Stimulated activated CD8-positive, alpha-beta memory T cell treated with anti-CD3 and anti-CD28 coated beads, Interleukin-15, amount 100 ng/mL, for 24 hours (primary cell): ENCODE results near the gene STRA6.

Experiments used
- DNase-seq: peaks from one replicate; pipeline ENCODE4 v3.0.0-alpha.2; 2020; ENCODE audit warnings: low read depth

The STRA6 gene

GRCh38 chr15:74202452-74203401, at the start of gene STRA6:
STRA6 (minus strand) TSS chr15:74202787; CDS start chr15:74202267, 520 bp downstream.
- no peak for DNase-seq

GRCh38 chr15:74252291-74252690, 49.7 kb upstream of the STRA6 start:
- DNase-seq: no peak

GRCh38 chr15:74251131-74251811, 48.7 kb upstream of the STRA6 start:
- DNase-seq: no peak

GRCh38 chr15:74250266-74250665, 47.7 kb upstream of the STRA6 start:
- no peak for DNase-seq

DNA sequence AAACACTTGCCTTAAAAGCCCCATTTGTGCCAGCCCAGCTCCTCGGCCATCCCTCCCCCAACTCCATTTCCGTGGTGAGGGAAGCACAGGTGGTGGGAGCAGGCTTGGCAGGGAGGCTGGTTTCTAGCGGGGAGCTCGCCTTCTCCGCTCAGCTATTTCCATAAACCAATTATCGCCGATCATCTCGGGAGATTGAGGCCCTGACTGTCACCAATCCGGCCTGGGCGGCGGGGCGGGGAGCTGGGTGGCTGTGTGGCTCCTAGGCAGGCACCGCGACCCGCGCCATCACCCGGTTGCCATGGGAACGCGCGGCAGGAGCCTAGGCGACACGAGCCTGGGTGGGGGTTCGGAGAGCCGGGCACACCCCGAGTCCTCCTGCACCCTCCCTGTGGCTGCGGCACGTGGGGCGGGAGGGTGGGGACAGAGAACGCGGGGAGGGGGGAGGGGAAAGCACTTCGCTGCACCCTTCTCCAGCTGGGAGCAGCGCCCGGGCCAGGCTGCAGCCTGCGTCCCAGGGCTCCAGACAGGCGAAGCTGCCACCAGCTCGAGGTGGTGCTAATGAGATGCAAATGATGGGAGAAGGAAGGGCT, 42.9 kb upstream of the STRA6 start:
- DNase-seq: no peak

DNA sequence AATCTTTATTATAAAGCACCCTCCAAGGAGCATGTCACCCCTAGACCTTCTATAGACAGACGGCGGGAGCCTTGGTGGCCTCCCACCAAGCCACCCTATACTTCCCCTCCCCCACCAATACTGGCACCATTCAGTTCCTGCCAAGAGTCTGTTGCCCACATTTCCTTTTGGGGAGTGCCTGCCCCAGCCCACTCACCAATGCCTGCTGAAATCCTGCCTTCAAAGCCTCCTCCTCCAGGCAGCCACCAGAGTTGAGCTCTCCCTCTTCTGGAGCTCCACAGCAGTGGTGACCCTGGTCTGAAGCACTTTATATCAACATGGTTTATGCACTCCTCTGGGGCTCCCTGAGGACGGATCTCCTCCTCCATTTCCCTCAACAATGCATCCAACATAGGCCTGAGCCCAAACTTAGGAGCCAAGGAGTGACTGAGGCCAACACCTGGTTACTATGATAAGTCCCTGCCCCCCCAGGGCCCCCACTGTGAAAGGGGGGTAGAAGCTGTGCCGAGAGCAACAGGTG, 42.3 kb upstream of the STRA6 start:
- no peak for DNase-seq

GRCh38 chr15:74243431-74243830, 40.8 kb upstream of the STRA6 start:
- no peak for DNase-seq

DNA sequence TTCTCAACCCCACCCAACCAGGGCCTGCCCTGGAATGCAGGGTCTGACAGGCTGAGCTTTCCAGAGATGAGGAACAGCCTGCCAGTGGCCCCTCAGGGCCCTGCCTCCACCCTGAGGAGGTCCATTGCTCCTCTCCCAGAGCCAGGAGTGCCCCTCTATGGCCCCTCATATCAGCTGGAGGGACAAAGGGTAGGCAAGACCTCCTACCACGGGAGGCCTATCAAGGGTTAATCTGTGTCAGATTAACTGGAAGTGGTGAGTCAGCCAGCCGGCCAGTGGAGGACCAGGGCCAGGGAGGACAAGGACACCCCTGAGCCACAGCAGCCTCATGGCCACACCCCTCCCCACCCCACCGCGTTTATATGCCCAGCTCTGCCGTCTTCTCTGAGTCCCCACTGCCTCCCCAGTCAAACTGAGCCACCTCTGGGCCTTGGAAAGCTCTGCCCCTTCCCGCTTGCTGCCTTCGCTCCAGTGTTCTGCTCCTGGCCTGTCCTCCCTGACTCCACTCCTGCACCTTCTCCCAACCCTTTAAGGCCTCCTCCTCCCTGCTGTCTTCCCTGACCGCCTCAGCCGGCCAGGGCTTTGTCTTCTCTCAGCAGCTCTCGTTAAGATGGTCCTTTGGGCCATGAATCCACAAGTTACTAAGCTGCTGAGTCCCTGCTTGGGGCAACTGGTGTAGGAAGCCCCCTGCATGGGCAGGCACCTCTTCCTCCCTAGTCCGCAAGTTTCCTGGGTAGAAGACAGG, 40.0 kb upstream of the STRA6 start:
- DNase-seq: no peak

DNA sequence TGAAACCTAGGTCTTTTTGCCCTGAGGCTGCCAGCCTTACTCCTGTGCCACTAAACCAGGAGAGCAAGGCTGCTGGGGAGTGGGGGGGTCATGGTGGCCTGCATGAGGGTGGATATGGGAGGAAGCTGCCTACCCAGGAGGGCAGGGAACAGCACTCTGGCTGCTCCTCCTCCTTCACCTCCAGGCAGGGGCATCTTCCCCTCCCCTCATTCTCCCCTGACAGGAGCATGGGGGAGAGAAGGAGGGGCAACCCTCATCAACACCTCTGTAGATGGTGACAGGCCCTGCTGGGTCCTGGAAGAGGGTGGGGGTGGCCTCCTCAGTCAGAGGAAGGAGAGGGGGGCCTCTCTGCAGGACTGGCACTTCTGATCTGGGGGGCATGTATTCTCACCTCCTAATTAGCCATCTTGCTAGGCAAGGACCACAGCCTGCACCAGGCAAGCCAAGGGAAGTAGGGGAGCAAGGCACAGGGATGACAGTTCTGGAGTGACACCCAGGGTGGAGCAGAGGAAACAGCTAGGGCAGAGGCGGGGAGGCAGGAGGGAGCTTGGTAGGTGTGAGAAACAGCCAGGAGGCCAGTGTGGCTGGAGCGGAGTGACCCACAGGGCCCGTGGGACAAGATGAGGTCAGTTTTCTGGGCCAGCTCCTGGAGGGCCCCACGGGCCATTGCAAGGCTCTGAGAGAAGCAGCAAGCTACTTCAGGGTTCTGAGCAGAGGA, 38.5 kb upstream of the STRA6 start:
- DNase-seq: no peak

DNA sequence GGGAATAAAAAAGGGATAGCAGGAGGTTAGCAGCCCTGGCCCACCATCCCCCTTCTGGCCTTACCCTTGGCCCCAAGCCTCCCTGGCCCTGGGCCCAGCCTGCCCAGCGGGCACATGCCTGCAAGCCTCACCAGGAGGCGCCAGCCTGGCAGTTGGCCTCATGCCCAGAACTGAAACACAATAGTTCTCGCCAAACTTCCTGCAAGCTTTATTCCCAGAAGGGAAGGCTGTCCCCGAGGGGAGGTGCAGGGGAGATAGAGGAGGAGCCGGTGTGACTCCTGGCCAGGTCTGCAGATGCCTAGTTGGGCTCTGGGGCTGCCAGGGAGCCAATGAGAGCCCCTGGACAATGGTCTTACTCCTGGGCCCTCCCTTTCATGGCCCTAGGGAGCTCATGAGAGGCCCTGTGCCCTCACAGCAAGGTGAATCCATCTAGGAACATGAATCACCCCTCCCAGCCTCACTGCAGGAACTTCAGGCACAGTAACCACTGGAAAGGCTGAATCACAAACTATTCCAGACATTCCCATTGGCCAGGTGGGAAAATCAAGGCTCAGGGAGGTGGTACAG, 37.5 kb upstream of the STRA6 start:
- DNase-seq: no peak

GRCh38 chr15:74239051-74239705, 36.6 kb upstream of the STRA6 start:
- DNase-seq: no peak

- DNase-seq: no peak
Observed at GRCh38 chr15:74235962-74236361, 33.4 kb upstream of the STRA6 start, which contains the start of gene CCDC33. CCDC33 (plus strand) TSS chr15:74236326; CDS start chr15:74236720, 394 bp downstream.

GRCh38 chr15:74234598-74234875, 31.9 kb upstream of the STRA6 start:
- no peak for DNase-seq

GRCh38 chr15:74233851-74234597, 31.4 kb upstream of the STRA6 start:
- no peak for DNase-seq

GRCh38 chr15:74233373-74233772, 30.8 kb upstream of the STRA6 start:
- no peak for DNase-seq

DNA sequence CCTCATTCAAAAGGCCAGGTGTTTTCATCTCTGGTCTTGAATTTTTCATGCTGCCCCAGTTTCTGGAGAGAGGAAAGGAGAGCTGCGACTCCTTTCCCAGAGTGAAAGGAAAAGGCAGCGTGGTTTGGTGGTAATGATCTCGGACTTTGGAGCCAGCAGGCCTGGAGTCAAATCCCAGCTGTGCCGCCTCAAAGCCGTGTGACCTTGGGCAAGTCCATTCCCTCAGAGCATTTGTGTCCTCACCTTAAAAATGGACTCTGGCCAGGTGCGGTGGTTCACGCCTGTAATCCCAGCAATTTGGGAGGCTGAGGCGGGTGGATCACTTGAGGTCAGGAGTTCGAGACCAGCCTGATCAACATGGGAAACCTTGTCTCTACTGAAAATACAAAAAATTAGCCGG, 28.9 kb upstream of the STRA6 start:
- no peak for DNase-seq

DNA sequence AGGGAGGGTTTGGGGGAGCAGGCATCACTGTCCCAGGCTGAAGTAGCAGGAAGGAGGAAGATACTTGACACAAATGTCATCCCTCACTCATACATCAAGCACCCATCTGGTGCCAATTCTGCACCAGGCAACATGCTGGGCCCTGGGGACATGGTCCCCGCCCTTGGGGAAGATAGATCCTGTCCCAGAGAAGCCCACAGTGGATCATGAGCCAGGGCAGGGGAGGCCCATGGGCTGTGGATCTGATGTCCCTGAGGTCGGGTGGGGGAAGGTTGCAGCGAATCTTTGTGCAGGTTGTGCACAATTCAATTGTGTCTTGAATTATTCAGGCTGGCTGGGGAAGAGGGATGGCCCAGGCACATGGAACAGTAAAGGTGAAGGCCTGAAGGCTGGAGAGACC, 27.1 kb upstream of the STRA6 start:
- DNase-seq: no peak

DNA sequence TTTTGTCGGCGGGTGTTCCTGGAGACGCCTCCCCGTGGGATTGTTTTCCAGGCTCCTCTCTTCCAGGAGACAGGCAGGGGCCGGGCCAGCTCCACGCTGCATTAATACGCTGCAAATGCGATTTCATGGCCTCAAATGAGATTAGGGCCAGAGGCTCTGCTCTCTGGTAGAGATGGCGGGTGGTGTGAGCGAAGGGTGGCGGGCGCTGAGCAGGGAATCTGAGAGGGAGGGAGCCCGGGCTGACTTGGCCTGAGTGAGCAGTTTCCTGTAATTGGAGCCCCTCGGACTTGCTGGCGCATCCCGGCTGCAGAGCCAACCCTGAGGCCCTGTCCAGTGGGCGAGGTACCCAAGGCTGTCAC, 26.1 kb upstream of the STRA6 start:
- no peak for DNase-seq

- DNase-seq: no peak
Observed at GRCh38 chr15:74227968-74228722, 25.6 kb upstream of the STRA6 start.
